ENCODE results near the gene TUBG1.

Gene TUBG1

DNA sequence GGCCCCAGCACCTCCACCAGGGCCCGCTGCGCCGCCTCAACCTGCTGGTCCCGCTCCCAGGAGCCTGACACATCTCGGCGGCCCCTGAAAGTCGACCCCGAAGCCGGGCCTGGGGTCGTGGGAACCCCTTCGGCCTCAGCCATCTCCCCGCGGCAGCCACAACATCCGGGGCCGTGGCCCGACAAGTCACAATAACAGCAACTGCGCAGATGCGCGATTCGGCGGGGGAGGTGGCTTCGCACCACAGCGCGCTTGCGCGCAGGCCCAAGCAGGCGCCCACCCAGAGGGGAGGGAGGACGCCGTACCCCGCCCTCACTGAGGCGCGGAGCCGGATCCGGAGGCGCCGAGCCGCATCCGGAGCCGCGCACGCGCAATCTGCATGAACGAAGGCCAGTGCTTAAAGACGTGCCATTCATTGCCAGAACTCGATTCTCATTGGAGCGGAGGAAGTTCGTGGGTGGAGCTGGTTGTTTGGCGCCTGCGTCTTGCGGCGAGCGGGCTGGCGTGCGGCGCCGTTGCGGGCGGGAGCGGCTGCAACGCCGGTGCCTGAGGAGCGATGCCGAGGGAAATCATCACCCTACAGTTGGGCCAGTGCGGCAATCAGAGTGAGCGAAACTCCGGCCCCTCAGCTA lies at the start of gene TUBG1, which contains the start of gene RETREG3:
Gene TUBG1, plus strand, starts transcription at position 502 of the 632 bp plus-strand sequence. Its CDS starts 55 bp downstream, at position 557.
Gene RETREG3, minus strand, starts transcription at position 193 of the 632 bp plus-strand sequence. Its CDS starts 50 bp downstream, at position 143.
- peak; percentile 99 for DNase-seq (ENCODE audit: low spot score)

DNA sequence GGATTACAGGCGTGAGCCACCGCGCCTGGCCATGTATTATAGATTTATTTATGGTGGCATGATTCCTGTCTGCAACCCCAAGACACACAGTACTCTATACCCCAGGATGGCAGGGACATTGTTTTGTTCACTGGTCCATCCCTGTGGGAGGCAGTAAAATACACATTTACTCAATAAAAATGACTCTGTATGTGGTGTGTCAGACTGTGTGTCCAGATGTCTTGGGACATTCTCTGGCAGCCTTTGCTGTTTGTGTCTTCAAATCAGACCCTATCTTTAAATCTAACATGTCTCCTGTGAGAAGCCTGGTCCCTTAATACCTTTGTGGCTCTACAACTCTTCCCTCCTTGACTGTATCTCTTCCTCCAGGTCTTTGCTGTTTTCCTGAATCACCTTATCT lies 49.2 kb upstream of the TUBG1 start:
- no peak for DNase-seq (ENCODE audit: low spot score)

DNA sequence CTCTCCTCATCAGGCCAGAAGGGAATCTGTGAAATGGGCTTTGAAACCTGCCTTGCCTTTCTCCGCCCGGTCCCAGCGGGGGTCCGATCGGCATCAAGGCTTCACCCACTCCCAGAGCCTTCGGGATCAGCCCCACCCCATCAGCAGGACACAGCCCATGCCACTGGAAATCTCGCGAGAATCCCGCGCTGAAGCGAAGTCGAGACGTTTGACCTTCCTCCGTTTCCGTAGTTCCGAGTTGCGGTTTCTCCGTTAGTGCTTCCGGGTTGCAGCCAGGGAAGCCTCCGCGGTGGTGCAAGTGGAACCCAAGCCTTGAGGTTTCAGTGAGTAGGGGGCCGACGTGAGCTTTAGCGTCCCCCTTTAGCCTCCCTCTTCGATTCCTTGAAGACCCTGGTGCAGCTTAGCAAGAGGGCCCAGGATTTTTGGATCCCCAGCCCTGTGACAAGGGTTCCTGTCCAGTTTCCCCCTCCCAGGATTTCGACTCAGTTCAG lies 47.5 kb upstream of the TUBG1 start, which contains the start of gene COASY:
Gene COASY, plus strand, starts transcription at position 252 of the 491 bp plus-strand sequence. CDS start 475 bp downstream, outside the sequence.
- peak; percentile 95 for DNase-seq (ENCODE audit: low spot score)

DNA sequence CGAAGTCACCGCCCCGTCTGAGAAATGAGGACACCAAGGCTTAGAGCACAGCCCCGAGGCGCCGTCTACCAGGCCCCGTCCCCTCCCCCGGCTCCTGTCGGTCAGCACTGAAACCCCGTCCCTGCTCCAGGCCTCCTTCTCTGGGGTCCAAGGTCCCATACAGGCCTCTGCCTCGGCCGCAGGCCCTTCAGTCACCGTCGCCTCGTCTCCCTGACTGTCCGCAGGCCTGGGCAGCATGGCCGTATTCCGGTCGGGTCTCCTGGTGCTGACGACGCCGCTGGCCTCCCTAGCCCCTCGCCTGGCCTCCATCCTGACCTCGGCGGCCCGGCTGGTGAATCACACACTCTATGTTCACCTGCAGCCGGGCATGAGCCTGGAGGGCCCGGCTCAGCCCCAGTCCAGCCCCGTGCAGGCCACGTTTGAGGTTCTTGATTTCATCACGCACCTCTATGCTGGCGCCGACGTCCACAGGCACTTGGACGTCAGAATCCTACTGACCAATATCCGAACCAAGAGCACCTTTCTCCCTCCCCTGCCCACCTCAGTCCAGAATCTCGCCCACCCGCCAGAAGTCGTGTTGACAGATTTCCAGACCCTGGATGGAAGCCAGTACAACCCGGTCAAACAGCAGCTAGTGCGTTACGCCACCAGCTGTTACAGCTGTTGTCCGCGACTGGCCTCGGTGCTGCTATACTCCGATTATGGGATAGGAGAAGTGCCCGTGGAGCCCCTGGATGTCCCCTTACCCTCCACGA lies 46.9 kb upstream of the TUBG1 start:
- no peak for DNase-seq (ENCODE audit: low spot score)

DNA sequence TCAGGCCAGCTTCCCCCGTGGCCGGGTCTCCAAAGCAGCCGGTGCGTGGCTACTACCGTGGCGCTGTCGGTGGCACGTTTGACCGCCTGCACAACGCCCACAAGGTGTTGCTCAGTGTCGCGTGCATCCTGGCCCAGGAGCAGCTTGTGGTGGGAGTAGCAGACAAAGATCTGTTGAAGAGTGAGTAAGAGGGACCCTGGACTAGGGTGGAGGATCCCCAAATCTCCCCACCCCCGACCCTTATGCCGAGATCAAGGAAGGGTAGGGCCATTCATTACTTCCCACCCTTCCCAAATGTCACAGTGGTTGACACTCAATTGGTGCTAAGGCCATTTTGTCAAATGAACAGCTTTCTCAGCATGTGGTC lies 46.4 kb upstream of the TUBG1 start:
- DNase-seq (ENCODE audit: low spot score) = no peak

DNA sequence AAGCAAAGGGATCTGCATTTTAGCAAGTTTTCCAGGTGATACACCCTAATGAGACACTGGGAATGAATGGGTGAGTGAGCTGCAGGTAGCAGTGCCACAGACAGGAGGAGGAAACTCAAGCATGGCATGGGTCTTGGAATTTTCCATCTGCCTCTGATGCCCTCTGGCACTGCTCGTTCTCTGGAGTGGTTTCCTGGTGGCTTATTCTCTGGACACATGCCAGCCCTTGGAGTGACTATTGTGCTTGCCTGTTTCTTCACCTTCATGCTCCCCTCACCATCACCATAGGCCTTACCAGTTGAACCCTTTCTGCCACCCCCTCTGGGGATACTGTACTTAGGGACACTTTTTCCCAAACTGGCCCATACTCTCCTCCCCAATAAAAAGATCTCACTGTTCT lies 45.9 kb upstream of the TUBG1 start:
- DNase-seq (ENCODE audit: low spot score) = no peak

DNA sequence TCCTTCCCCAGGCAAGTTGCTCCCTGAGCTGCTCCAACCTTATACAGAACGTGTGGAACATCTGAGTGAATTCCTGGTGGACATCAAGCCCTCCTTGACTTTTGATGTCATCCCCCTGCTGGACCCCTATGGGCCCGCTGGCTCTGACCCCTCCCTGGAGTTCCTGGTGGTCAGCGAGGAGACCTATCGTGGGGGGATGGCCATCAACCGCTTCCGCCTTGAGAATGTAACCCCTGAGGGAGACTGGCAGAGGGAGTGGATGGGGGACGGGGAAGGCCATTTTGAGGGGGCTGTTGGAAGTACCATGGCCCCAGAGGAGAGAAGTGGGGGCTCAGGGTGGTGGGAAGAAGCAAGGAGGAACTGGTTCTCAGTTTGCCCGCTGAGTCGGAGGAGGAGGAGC lies 45.5 kb upstream of the TUBG1 start:
- DNase-seq (ENCODE audit: low spot score) = no peak

DNA sequence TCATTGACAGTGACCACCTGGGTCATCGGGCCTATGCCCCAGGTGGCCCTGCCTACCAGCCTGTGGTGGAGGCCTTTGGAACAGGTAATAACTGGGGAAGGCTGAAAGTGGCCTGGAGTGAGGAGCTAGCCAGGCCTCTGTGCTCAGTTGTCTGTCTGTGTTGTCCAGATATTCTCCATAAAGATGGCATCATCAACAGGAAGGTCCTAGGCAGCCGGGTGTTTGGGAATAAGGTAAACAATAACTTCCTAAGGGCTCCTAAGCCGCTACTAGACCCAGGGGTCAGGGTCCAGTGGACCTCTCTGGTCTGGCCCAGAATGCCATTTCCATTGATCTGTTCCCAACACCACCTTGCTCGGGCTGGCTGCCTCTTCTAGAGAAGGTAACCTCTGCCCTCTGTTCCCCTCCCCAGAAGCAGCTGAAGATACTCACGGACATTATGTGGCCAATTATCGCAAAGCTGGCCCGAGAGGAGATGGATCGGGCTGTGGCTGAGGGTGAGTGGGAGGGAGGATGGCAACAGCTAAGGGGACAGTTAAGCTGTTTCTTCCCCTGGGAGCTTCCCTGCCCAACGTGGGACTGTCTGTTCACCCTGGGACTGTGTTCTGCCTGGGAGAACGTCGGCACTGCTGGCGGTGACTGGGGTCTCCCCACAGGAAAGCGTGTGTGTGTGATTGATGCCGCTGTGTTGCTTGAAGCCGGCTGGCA lies 44.5 kb upstream of the TUBG1 start:
- no peak for DNase-seq (ENCODE audit: low spot score)

DNA sequence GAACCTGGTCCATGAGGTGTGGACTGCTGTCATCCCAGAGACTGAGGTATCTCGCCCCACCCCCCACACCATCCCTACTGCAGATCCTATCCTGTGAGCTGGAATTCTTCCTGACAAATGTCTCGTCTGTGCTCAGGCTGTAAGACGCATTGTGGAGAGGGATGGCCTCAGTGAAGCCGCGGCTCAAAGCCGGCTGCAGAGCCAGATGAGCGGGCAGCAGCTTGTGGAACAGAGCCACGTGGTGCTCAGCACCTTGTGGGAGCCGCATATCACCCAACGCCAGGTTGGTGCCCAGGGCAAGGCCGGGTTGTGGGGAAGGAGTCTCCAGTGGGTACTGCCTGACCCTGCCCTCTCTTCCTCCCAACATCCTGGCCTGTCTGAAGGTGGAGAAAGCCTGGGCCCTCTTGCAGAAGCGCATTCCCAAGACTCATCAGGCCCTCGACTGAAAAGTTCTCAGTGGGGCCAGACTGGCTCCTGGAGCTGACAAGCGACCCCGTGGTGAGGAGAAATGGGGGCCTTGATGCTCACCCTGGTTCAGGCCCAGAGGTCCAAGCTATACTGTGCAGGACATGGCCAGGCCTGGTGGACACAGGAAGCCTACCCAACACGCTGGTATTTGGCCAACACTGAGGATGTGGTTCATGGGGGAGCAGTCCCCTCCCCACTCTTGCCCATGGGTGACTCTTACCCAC lies 43.8 kb upstream of the TUBG1 start:
- DNase-seq (ENCODE audit: low spot score) = no peak

DNA sequence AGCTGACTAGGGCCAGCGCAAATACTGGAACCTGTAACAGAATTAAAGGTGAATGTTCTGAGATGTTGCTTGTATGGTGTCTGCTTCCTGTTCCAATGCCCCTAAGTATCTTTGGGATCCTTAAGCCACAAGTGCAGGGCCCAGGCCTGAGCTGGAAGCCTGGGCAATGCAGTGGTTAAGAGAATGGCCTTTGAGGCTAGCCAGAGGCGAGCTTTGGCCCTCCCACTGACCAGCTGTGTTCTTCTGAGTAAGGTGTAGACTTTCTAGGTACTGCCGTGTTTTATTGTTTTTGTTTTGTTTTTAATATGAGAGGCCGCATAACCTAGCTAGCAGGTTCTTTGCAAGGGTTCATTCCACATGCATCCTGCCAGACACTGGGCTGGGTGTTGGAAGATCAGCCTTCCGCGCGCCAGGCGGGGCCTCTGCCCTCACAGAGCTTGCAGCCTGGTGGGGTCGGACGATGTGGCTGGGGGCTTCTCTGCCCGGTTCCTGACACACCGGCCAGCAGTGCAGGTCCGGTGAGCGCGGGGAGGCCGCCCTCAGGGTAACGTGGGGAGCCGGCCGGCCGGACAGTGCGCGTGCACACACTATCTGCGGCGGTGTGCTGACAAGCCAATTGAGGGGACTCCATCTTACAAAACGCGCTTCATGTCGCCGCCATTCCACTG lies 43.1 kb upstream of the TUBG1 start:
- DNase-seq (ENCODE audit: low spot score) = peak; percentile 14

DNA sequence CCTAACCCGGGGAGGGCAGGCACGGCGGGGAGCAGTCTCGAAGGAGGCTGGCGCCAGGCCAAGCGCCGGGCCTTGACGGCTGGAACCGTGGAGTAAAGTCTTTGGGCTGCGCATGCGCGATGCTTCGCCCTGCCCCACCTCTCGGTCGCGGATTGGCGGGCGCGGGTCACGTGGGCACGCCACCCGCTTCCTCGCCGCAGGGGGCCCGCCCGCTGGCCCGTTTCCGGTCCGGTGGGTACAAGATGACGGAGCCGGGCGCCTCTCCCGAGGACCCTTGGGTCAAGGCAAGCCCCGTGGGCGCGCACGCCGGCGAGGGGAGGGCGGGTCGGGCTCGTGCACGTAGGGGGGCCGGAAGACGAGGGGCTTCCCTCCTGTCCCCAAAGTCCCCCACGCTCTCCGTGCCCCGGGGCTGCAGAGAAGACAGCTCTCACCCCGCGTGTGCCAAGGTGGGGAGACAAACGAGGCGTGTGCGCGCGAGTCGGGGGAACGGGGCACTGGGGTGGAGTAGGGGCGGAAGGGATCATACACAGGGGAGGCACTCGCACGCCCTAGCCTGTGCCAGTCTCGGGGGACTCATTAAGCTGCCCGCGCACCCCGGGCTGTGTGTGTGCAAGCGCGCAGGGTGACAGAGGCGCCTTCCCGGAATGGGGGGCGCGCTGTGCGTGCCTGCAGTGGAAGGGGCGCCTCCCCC lies 42.5 kb upstream of the TUBG1 start, which contains the start of gene MLX:
Gene MLX, plus strand, starts transcription at position 218 of the 691 bp plus-strand sequence. Its CDS starts 25 bp downstream, at position 243.
- DNase-seq (ENCODE audit: low spot score) = peak; percentile 97

DNA sequence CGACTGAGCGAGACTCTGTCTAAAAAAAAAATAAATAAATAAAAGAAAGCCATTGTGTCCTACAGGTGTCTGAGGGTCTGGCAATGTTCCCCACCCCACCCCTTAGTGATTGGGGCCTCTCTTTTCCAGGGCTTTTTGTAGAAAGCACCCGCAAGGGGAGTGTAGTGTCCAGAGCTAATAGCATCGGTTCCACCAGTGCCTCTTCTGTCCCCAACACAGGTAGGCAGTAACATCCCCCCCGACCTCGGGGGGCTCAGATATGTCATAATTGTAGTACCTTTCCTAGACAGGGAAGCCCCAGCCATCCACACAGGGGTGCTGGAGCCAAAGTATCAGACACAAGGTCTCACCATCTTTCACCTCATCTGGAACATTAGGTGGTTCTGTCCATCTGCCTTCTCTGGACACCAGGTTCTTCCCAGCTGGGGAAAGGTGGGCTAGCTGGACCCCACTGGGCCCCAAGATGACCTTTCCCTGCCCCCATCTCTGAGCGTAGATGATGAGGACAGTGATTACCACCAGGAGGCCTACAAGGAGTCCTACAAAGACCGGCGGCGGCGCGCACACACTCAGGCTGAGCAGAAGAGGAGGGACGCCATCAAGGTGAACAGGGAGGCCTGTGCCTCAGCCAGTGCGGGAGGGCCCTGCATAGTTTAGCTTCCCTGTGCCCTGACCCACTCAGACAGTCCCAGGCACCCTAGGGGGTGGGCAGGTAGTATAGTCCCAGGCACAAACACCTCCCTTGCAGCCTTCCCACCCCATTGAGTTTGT lies 41.0 kb upstream of the TUBG1 start:
- DNase-seq (ENCODE audit: low spot score) = no peak

DNA sequence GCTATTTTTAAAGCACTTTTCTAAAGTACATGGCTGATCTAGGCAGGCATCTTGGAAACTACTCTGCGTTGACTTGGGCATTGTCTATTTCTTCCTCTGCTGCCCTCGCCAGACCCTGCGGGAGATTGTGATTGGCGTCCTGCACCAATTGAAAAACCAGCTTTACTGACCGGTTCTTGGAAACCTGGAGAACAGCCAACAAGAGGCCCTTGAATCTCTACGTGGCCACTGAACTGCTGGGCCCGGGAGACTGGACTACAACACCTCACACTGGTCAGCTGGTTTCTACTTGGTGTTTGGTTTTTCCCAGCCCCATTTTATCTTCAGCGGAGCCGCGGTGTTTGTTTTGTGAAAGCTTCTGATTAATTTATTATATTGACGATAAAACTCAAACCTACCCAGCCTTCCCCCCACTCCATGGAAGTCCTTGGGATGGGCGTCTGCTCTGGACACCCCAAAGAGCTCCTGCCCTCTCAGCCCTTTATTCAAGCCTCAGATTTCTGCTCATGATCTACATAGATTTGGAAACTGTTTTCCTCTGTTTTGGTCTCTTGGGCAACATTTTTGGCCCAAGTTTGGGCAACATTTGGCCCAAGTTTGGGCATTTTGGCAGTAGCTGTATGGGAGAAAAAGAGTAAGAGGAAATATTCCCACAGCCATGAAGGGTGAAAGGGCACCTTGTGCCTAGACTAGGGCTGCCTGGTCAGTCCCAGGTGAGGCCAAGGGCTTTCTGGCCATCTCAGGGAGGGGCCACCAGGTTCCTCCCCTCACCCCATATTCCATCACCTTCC lies 37.9 kb upstream of the TUBG1 start:
- no peak for DNase-seq (ENCODE audit: low spot score)

DNA sequence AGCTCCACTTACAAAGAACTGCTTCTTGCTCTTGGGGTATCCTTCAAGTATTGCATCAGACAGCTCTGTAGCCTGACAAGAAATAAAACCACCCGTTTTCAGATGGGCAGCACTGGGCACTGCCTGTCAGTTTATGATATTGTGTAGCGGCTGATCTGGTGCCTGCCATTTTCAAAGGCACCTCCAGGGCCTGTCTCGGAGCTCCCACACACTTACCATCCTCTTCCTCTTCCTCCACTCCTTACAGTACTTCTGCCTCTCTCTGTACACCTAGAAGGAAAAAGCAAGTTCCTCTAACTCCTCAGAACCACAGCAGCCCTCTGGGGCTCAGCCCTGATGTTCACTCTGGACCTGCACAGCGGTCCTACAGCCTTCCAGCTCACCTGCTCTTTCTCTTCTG lies 36.4 kb upstream of the TUBG1 start:
- DNase-seq (ENCODE audit: low spot score) = no peak

DNA sequence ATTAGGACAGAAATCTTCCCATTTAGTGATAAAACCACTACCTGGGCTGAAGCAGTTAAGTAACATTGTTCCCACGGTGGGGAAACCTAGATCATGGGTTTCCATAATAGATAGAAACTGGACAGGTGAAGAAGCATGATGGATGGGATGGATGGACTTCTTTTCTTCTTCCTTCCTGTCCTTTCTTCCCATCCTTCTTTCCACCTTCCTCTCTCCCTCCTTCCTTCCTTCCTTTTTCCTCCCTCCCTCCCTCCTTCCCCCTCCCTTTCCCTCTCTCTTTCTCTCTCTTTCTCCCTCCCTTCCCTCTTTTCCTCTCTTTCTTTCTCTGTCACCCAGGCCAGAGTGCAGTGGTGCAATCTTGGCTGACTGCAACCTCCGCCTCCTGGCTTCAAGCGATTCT lies 35.0 kb upstream of the TUBG1 start:
- DNase-seq (ENCODE audit: low spot score) = no peak

DNA sequence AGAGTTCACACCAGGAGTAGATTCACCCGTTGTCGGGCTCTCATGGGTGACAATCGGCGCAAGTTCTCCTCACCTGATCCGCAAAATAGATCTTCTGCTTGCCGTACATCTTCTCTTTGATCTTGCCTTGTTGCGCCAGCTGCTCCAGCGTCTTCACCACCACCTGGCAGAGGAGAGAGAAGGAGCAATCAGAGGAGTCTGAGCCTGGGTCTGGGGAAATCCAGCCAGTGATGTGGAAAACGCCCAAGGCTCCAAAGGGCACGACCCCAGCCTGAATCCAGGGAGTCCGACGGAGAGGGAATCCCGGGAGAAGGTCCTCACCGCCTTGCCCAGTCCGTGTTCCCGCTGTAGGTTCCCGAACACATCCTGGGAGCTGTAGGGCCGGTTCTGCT lies 32.3 kb upstream of the TUBG1 start:
- DNase-seq (ENCODE audit: low spot score) = no peak

DNA sequence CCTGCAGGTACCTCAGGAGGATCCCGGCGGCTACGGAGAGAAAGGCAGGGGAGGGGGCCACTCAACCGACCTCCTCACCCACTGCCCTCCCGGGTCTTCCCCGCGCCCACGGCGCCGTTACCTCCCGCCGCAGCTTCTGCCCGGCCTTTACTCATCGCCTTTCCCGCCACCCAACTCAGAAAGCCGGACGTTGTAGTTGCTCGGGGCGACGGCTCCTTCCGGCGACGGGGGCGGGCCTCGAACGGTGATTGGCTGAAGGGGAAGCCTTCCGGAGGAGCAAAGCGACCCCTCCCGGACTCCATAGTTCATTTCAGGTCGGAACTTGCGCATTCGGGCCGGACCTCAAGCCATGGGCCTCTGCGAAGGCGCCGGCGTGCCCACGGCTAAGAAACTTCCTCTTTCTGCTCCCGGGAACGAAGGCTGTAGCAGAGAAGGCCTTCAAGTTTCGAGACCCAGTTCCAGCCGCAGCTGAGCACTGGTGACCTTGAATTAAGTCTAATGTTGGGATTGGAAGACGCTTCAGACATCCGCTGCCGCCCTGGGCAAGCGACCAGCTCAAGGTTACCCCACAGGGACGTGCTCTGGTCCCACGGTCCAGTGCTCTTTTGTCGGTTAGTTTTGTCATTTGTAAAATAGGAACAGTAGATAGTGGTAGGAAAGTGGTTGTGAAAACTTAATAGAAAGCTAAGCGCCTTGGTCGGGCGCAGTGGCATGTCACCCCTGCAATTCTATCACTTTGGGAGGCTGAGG lies 31.8 kb upstream of the TUBG1 start, which contains the start of gene PSMC3IP:
Gene PSMC3IP, minus strand, starts transcription at position 198 of the 750 bp plus-strand sequence. Its CDS starts 43 bp downstream, at position 155.
- peak; percentile 94 for DNase-seq (ENCODE audit: low spot score)

DNA sequence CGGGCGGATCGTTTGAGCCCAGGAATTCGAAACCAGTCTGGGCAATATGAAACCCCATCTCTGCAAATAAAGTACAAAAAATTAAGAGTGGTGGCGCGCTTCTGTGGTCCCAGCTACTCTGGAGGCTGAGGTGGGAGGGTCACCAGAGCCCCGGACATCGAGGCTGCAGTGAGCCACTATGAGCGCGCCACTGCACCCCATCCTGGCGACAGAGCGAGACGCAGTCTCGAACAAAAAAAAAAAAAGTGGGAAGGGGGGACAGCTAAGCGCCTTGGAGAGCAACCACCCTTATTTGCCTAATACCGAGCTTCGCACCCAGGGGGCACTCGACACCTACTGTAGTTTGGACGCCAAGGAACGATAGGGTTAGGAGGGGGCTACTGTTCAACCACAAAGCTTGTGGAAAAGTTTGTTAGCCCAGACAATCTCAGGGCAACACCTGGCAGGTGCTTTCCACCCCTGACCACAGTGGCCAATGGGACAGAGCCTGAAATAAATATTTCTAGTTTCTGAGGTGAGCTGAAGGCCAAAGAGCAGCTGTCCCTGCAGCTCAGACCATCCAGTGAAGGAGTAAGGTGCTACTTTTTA lies 31.1 kb upstream of the TUBG1 start:
- DNase-seq (ENCODE audit: low spot score) = peak; percentile 79
